GM19438 (cell line): Measurements from ENCODE around the gene ZMYND11.
"Not testable (repeated sequence)": the region's sequence is repeated elsewhere in the genome, so short reads cannot be mapped to it uniquely, and the experiment has no call there.

Source experiments
- ATAC-seq: cut with Tn5 transposase; IDR thresholded peaks from one replicate; pipeline ENCODE4 v1.9.1; 2021; ENCODE audit warnings: low read depth; ENCODE audit not compliant: unreplicated experiment

The ZMYND11 gene

GRCh38 chr10:278707-279106 lies 143.5 kb downstream of the ZMYND11 start:
- no peak for ATAC-seq

GRCh38 chr10:279232-279631 lies 144.0 kb downstream of the ZMYND11 start:
- ATAC-seq = no peak

DNA sequence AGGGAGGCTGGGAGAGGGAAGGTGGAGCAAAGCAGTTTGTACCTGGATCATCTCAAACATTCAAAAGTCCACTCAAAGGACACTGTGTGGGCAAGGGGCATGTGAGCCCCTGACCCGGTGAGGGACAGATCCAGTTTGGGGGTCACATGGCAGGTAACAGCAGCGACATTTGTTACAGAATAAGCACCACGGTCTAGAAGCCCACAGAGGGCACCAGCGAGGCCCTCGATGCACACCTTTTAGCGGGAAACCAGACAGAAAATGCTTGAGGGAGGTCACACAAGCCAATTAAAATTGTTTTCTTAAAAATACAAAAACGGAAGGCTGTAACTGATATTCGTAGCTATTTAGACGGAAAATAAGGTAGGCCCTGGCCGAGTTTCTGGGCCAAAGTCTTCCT lies 144.4 kb downstream of the ZMYND11 start:
- ATAC-seq = no peak

- no peak for ATAC-seq
Observed at GRCh38 chr10:282294-283139, 147.3 kb downstream of the ZMYND11 start.

DNA sequence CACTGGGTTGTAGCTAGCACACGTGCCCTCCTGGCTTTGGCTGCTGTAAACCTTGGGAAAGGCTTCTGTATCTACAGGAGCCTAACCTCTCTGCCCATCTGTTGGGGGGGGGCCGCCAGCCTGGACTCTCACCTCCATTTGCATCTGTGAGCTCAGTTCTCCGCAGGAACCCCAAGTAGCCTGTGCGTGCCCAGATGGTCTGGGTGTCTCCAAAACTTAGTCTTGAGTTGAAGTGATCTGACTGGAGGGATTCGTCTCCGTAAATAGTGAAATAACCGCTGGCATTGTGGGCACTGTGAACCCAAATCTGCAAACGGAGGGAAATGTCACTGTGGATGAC lies 147.9 kb downstream of the ZMYND11 start:
- no peak for ATAC-seq

- peak; percentile 70 for ATAC-seq
Observed at GRCh38 chr10:283916-284356, 148.7 kb downstream of the ZMYND11 start.

DNA sequence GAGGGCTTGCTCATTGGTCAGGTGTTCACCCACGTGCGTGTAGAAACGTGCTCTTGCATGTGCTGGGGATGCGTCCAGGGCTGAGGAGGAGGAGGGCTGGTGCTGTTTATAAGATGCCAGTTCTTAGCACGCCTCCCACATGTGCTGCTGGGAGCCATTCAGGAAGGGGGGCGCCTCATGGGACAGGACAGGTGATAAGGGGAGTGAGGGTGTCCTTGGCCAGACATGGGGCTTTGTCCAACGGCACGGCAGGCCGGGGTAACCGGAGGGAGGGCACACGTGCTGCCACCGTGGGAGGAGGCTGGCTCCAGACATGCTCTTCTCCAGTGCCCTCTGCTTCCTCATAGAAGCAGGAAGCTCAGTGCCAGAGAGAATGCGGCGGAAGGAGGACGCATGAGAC lies 150.0 kb downstream of the ZMYND11 start:
- no peak for ATAC-seq

DNA sequence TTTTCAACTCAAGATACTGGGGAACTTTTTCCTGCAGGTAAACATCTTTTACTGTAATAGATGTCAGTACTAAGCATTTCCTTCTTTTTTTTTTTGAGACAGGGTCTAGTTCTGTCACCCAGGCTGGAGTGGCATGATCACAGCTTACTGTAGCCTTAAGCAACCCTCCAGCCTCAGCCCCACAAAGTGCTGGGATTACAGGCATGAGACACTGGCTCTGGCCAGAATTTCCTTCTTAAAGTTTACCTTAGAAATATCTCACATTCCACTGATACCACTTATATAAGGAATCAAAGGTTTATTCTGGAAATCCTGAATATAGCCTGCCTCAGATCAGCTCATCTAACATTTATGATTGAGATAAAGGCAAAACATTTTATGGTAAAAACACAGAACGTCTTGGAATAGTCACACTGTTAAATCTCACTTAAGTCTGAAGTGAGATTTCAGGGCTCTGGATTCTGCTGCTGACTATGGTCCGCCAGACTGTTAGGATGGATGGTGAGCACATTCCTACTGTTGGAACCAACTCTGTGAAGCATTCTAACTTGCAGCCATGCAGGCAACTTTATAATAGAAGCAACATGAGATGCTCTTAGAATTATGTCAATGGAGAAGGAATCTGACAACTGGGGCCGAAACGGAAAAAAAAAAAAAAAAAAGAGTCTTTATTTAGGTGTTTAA lies 151.9 kb downstream of the ZMYND11 start:
- no peak for ATAC-seq

- no peak for ATAC-seq
Observed at GRCh38 chr10:287814-288213, 152.6 kb downstream of the ZMYND11 start.

- no peak for ATAC-seq
Observed at GRCh38 chr10:288316-289200, 153.3 kb downstream of the ZMYND11 start.

GRCh38 chr10:289581-289980 lies 154.3 kb downstream of the ZMYND11 start:
- no peak for ATAC-seq

DNA sequence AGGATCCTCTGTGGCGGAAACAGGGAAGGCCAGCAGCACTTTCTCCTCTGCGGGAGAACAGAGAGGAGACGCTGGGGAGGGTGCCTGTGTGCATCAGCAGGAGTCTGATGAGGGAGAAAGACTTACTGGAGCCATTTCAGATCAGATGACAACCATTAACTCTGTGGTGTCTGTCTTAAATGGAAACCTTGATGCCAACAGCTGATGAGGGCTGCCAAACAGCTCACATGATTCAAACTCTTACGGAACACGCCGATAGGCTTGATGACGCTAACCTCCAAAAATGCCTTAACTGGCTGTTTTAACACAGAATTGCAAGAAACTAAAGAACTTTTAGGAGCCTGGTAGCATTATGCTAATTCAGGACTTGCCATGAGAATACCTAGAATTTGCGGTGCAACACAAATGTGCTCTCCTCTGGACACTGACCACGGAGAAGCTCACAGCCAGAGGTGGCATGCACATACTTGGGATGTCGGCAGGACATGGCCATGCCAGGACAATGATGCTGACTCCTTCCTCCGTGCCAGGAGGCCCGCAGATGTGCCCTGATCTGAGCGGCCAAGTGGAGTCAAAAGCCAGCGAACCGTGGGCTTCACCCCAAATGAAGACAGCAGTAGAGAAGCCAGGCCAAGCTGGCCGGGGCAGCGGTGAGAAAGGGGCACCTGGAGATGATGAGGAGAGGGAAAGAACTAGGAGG lies 154.9 kb downstream of the ZMYND11 start:
- no peak for ATAC-seq

DNA sequence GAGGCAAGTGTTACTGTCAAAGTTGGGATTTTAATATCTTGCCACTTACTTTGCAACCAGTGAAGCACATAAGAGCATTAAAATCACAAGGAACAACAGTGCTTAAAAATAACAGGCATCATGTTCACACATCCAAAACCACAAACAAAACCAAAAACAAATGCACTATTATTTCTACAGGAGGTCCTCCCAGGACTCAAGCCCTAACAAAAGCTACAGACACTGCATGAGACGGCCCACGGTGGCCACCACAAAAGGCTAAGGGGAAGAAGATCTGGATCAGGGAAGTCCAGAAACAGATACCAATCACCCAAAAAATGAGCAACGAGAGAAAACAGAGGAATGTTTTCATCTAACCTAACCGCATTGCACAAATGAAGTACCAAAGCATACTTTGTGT lies 158.4 kb downstream of the ZMYND11 start:
- ATAC-seq = no peak

DNA sequence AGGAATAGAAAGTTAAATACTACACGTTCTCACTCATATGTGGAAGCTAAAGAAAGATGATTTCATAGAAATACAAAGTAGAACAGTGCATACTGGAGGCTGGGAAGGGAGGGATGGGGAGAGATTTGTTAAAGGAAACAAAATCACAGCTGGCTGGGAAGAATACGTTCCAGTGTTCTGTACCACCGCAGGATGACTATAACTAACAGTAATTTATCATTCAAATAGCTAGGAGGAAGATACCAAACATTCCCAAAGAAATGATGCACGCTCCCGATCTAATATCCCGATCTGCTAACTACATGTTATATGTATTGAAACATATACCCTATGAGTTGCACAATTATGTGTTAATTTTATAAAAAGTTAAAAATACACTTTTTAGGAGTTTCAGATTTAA lies 162.3 kb downstream of the ZMYND11 start:
- ATAC-seq = no peak

- no peak for ATAC-seq
Observed at GRCh38 chr10:298033-298432, 162.8 kb downstream of the ZMYND11 start.

DNA sequence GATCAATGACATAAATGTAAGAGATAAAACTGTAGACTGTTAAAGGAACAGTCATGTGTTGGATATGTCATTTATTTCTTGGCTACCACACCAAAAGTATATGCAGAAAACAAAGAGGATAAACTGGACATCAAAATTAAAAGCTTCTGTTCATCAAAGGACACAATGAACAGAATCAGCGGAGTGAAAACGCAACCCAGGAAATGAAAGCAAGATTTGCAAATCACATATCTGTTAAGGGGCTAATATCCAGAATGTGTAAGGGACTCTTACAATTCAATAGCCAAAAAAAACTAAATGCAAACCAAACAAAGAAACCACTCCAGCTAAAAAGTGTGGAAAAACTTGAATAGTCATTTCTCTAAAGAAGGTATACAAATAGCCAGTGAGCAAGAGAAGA lies 164.3 kb downstream of the ZMYND11 start:
- peak; percentile 36 for ATAC-seq

GRCh38 chr10:299969-300368 lies 164.7 kb downstream of the ZMYND11 start:
- ATAC-seq = peak; percentile 65

DNA sequence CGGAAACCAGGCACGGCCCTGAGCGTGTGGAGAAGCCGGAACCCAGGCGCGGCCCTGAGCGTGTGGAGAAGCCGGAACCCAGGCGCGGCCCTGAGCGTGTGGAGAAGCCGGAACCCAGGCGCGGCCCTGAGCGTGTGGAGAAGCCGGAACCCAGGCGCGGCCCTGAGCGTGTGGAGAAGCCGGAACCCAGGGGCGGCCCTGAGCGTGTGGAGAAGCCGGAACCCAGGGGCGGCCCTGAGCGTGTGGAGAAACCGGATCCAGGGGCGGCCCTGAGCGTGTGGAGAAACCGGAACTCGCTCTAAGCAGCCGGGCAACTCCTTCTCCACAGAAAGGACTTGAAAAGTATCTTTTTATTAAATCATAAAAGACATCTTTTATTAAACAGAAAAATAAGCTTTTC lies 165.3 kb downstream of the ZMYND11 start:
- not testable (repeated sequence) for ATAC-seq

GRCh38 chr10:301536-301935 lies 166.3 kb downstream of the ZMYND11 start:
- no peak for ATAC-seq
